Stimulated activated CD4-positive, alpha-beta T cell treated with anti-CD3 and anti-CD28 coated beads, Interleukin-4, amount 100 ng/mL, for 24 hours (primary cell): ENCODE results near the gene CDH23.
A peak's percentile ranks its signal among the peaks of the same experiment; 100 is the strongest.

Source experiments
- DNase-seq: peaks from one replicate; pipeline ENCODE4 v3.0.0-alpha.2; 2020

Gene CDH23

GRCh38 chr10:71370031-71370430 is 26.7 kb upstream of the CDH23 start:
- DNase-seq = no peak

DNA sequence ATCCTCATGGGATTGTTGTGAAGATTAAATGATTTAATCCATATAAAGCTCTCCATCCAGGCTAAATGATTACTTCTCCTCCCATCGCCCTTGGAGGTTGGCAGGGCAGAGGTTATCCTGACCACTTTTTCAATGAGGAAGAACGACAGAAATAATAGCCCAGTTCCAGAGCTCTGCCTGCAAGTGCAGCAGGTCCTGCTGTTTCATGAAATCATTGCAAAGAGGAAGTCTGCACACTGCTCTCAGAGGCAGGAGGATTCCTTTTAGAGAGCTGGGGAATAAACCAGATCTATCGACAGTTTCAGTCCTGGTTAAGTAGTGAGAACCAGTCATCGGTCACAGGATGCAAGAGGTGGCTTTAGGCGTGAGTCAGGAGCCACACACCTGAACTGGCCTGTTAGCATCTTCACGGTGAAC is 25.0 kb upstream of the CDH23 start:
- no peak for DNase-seq

- DNase-seq = no peak
Observed at GRCh38 chr10:71372882-71373495, 23.7 kb upstream of the CDH23 start.

DNA sequence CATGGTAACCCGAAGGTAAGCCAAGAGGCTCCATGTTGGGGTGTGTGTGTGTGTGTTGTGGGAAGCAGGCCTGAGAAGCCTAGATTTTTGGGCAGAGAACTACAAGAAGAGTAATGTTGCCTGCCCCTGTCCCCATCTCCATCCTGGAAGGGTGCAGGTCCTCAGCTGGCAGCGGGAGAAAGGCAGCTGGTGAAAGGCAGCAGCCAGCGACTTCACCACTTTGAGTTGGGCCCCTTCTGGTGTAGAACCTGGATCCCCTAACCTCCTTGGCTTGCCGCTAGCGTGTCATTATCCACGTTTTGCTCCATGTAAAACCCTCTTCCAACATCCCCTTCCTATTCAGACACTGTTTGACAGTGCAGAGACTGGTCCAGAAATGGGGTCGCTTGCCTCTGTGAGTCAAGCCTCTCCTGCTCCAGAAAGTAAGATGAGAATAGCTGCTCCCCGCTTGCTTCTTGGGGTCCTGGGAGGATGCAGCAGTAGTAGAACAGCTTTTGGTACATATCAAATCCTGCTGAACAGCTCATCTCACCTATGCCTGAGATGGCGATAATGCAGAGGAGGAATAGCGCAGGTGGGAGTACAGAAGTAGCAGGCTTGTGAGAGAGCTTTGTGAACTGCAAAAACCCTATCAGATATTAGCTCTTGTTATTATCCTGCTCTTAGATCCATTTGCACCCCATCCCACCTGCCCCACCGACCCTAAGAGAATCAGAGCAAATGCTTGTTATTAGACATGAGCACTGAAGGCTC is 22.1 kb upstream of the CDH23 start:
- no peak for DNase-seq

- DNase-seq = no peak
Observed at GRCh38 chr10:71375952-71376351, 20.8 kb upstream of the CDH23 start.

- DNase-seq = no peak
Observed at GRCh38 chr10:71378336-71379117, 18.2 kb upstream of the CDH23 start.

- DNase-seq = no peak
Observed at GRCh38 chr10:71379118-71379766, 17.5 kb upstream of the CDH23 start.

DNA sequence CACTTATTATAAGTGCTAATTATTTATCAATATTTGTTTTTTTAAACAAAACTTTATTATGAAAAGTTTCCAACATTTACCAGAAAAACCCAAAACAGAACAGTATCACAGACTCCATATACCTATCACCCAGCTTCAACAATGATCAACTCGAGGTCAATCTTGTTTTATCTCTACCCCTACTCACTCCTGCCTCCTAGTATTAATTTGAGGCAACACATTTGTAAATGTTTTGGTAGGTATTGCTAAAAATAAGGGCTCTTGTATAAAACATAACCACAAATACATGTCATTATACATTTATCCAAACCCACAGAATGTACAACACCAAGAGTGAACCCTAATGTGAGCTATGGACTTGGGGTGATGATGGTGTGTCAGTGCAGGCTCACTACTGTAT is 15.9 kb upstream of the CDH23 start:
- DNase-seq = no peak

- DNase-seq = no peak
Observed at GRCh38 chr10:71381611-71382010, 15.1 kb upstream of the CDH23 start.

DNA sequence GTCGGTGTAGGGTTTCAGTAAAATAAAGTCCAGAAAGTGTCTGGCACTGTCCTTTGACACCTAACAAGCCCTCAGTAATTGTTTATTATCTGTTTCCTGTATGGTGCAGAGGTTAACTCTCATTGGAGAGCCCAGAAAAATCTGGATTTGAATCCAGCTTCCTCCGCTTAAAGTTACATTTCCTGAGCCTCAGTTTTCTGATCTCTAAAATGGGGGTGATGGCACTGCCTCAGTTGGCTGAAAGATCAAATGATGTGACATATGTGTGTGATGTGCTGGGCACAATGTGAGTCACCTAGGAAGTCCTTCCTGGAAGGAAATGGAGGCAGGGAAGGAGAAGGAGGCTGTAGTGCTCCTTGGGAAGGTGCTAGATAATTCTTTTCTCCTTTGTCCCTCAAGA is 14.7 kb upstream of the CDH23 start:
- DNase-seq = no peak

DNA sequence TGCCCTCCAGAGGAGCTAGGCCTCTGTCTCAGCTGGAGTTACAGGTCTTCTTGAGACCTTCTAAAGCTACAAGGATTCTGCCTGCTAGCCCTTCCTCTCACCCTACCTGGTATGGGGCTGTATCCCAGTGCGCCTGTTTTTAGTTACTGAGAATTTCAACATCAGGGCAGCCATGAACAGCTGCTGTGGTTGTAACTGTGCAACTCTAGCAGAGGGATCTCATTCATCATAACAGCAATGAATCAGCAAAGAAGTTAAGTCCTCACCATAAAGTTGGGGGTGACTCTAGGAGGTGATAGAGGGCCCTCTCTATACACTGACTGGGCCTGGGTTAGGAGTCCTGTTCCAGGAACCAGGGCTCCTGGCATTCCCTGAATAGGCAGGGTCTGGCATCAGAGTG is 14.0 kb upstream of the CDH23 start:
- no peak for DNase-seq

DNA sequence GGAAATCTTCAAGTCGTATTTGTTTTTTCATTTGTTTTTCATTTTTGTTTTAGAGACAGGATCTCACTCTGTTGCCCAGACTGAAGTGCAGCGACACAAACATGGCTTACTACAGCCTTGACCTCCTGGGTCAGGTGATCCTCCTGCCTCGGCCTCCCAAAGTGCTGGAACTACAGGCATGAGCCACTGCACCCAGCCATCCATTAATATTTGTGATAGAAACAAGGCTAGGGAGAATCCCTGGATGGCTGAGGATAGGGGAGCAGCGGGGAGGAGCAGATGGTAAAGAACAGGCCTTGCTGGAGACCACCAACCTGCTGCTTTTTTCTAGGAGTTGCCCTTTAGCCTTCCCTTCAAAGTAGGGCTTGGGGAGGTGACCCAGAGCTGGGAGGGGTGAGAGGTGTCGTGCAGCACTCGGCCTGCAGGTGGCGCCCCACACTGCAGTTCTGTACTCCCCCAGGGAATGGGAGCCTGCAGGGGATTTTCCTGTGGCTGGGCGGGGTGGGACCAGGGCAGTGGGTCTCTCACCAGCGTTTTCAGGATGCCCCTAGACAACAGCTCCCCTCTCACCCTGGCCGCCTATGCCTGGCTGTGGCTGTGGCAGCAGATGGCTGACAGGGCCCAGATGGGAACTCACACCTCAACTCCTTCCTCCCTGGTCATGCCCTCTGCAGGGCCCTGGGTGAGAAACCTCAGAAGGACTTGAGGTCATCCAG is 12.6 kb upstream of the CDH23 start:
- peak; percentile 80 for DNase-seq

GRCh38 chr10:71388171-71388570 is 8.5 kb upstream of the CDH23 start:
- no peak for DNase-seq

DNA sequence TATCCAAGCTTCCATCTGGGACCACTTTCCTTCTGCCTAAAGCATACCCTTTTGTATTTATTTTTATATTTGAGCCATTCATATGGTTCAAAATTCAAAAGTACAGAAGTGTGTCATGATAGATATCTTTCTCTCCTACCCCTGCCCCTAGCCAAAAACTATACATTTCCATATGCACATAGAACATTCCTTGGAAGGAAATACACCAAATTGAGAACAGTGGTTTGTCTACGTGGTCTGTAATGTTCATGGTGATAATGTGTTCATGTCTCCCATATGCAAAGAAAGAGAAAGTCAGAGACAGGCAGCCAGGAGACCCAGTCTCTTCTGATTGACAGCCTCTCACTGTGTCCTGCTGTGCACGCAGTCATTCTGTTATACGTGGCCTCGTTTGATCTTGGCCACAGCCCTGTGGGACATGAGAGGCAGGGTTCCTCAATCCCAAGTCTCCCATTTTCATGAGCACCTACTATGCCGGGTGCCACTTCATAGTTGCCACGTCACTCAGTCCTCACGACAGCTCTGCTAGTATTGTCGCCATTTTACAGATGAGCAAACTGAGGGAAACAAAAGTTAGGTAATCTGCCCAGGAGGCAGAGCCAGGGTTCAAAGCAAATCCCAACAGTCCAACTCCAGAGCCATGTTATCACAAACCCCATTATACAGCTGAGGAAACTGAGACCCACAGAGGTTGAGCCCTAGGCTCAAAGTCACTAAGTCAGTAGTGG is 8.0 kb upstream of the CDH23 start:
- no peak for DNase-seq

- DNase-seq = no peak
Observed at GRCh38 chr10:71389768-71390460, 6.8 kb upstream of the CDH23 start.

GRCh38 chr10:71390461-71390835 is 6.3 kb upstream of the CDH23 start:
- DNase-seq = no peak

GRCh38 chr10:71390921-71391690 is 5.6 kb upstream of the CDH23 start:
- no peak for DNase-seq

- no peak for DNase-seq
Observed at GRCh38 chr10:71391701-71392100, 5.0 kb upstream of the CDH23 start.

GRCh38 chr10:71392292-71392691 is 4.4 kb upstream of the CDH23 start:
- no peak for DNase-seq
